Measurements from ENCODE around the gene R3HDM2. TPM values are rescaled to one million over a fixed set of nuclear protein-coding genes. Genes with fewer than 3 reads are reported as not detected.
"Not testable (repeated sequence)": the region's sequence is repeated elsewhere in the genome, so short reads cannot be mapped to it uniquely, and the experiment has no call there.

R3HDM2 gene
- total and polyA plus RNA-seq, 2 donors (not counting 1 experiment from before 2014, with no cell fraction given): 104 to 129 TPM

- Histone ChIP-seq H3K27me3 (replicated peaks in 1 of 4; ENCODE audit: control extremely low read depth in 1 of 4, control insufficient read depth in 3 of 4, insufficient read depth in 4 of 4, low read length in 3 of 4) (no peaks in the 10 kb centered on the region), H3K9me3 (ENCODE audit: control extremely low read depth in 1 of 3, control insufficient read depth in 2 of 3, insufficient read depth in 1 of 3, low read length in 2 of 3) (peaks cover 1 to 11% (median 7%) of the 10 kb centered on the region in 3 donors), H4K20me1 (ENCODE audit: control insufficient read depth, insufficient read depth, low read length, poor library complexity, severe bottlenecking) (no peaks in the 10 kb centered on the region), H3K79me2 (ENCODE audit: control insufficient read depth, insufficient read depth, low read length) (no peaks in the 10 kb centered on the region), H3K27ac (ENCODE audit: low read length in 2 of 2) (no peak overlapping the region), H2AFZ (ENCODE audit: insufficient read depth, low read depth, low read length, poor library complexity, severe bottlenecking) (no peak overlapping the region), H3K36me3 (replicated peaks in 1 of 2; ENCODE audit: control extremely low read depth in 1 of 2, control insufficient read depth in 1 of 2, extremely low read depth in 1 of 2, insufficient read depth in 2 of 2, low read length in 1 of 2) (no peaks in the 10 kb centered on the region), H3K4me1 (ENCODE audit: control insufficient read depth in 2 of 2, insufficient read depth in 2 of 2, low read length in 2 of 2) (no peaks in the 10 kb centered on the region), H3K9ac (ENCODE audit: low read length) (no peak overlapping the region), H3K4me2 (replicated peaks; ENCODE audit: low read depth, low read length, poor library complexity, severe bottlenecking) (no peak overlapping the region), H3K4me3 (ENCODE audit: control extremely low read depth in 1 of 5, extremely low read depth in 1 of 5, insufficient read depth in 1 of 5, low read depth in 2 of 5, low read length in 4 of 5) (no peak overlapping the region)
- H3K4me1 Mint-ChIP-seq: no peaks in the 10 kb centered on the region
- no peak for DNase-seq
- H3K27ac Mint-ChIP-seq: no peak overlapping the region
- ChIA-PET CTCF (interaction anchor here (0.7 to 1.7 kb wide), 3 partner anchors 10 to 109 kb away, joined by 3 to 7 read pairs (median 6); partner anchors contain the start of gene INHBE), POLR2A (no interaction called here)
- intact Hi-C loops (cut with micrococcal nuclease): no loop called here
- no peak for TF ChIP-seq EZH2 (IDR thresholded peaks at IDR 0.05; ENCODE audit: borderline replicate concordance, insufficient read depth, low read depth, low read length, poor library complexity, severe bottlenecking)
- TF ChIP-seq, protein P1, sequence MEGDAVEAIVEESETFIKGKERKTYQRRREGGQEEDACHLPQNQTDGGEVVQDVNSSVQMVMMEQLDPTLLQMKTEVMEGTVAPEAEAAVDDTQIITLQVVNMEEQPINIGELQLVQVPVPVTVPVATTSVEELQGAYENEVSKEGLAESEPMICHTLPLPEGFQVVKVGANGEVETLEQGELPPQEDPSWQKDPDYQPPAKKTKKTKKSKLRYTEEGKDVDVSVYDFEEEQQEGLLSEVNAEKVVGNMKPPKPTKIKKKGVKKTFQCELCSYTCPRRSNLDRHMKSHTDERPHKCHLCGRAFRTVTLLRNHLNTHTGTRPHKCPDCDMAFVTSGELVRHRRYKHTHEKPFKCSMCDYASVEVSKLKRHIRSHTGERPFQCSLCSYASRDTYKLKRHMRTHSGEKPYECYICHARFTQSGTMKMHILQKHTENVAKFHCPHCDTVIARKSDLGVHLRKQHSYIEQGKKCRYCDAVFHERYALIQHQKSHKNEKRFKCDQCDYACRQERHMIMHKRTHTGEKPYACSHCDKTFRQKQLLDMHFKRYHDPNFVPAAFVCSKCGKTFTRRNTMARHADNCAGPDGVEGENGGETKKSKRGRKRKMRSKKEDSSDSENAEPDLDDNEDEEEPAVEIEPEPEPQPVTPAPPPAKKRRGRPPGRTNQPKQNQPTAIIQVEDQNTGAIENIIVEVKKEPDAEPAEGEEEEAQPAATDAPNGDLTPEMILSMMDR (IDR thresholded peaks at IDR 0.05): no peak
- H3K9me3 Mint-ChIP-seq (ENCODE audit: insufficient read depth): peaks cover 2% of the 10 kb centered on the region
- peaks cover 9% of the 10 kb centered on the region for H3K27me3 Mint-ChIP-seq
- H3K4me3 Mint-ChIP-seq: no peak overlapping the region
- no CpG with 5 or more reads among the region's 1 CpG for WGBS (ENCODE audit: insufficient coverage)
- ATAC-seq (ENCODE audit: low read depth): no peak
Measured at GRCh38 chr12:57441846-57442427, 11.1 kb upstream of the R3HDM2 start.

DNA sequence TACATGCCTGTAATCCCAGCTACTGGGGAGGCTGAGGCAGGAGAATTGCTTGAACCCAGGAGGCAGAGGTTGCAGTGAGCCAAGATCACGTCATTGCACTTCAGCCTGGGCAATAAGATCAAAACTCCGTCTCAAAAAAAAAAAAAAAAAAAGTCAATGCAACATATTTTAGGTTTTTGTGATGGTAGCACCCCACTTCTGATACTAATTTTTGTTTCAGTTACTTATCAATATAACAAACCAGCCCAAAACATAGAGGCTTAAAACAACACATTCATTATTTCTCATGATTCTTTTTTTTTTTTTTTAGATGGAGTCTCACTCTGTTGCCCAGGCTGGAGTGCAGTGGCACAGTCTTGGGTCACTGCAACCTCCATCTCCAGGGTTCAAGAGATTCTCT is 10.6 kb upstream of the R3HDM2 start:
- WGBS (ENCODE audit: insufficient coverage): 80% methylated on average over 1 of the region's 2 CpGs
- not testable (repeated sequence) for H3K4me1 Mint-ChIP-seq

More for the DNA sequence above, 10.6 kb upstream of the R3HDM2 start:
- H3K4me2 ChIP-seq (replicated peaks; ENCODE audit: low read depth, low read length, poor library complexity, severe bottlenecking); H3K27ac ChIP-seq (ENCODE audit: low read length in 2 of 2); H3K27me3 Mint-ChIP-seq; H3K9ac ChIP-seq (ENCODE audit: low read length); H3K27ac Mint-ChIP-seq; H3K4me3 ChIP-seq (ENCODE audit: control extremely low read depth in 1 of 5, extremely low read depth in 1 of 5, insufficient read depth in 1 of 5, low read depth in 2 of 5, low read length in 4 of 5); H2AFZ ChIP-seq (ENCODE audit: insufficient read depth, low read depth, low read length, poor library complexity, severe bottlenecking); H3K79me2 ChIP-seq (ENCODE audit: control insufficient read depth, insufficient read depth, low read length); H3K36me3 ChIP-seq (replicated peaks in 1 of 2; ENCODE audit: control extremely low read depth in 1 of 2, control insufficient read depth in 1 of 2, extremely low read depth in 1 of 2, insufficient read depth in 2 of 2, low read length in 1 of 2); H4K20me1 ChIP-seq (ENCODE audit: control insufficient read depth, insufficient read depth, low read length, poor library complexity, severe bottlenecking); ATAC-seq (ENCODE audit: low read depth); intact Hi-C loops (cut with micrococcal nuclease); H3K4me3 Mint-ChIP-seq; H3K4me1 ChIP-seq (ENCODE audit: control insufficient read depth in 2 of 2, insufficient read depth in 2 of 2, low read length in 2 of 2); POLR2A ChIA-PET; H3K27me3 ChIP-seq (replicated peaks in 1 of 4; ENCODE audit: control extremely low read depth in 1 of 4, control insufficient read depth in 3 of 4, insufficient read depth in 4 of 4, low read length in 3 of 4); H3K9me3 Mint-ChIP-seq (ENCODE audit: insufficient read depth); DNase-seq: not testable (repeated sequence)
- H3K9me3 ChIP-seq (ENCODE audit: control extremely low read depth in 1 of 3, control insufficient read depth in 2 of 3, insufficient read depth in 1 of 3, low read length in 2 of 3): peaks cover 1 to 11% (median 7%) of the 10 kb centered on the region in 3 donors
- CTCF ChIA-PET: interaction anchor here (1.4 to 1.7 kb wide), 2 partner anchors 11 to 14 kb away, joined by 6 to 7 read pairs; partner anchors contain the start of gene INHBE

Measured in B cell (primary cell).